Activated CD4-positive, alpha-beta T cell treated with anti-CD3 and anti-CD28 coated beads, Interleukin-2, Interleukin-4, amounts not matched to agents 100 ng/mL and 50 ng/mL, durations not matched to agents 16 hours and 8 hours (primary cell): Measurements from ENCODE around the gene PPP2R2D.

Experiments used
- DNase-seq: peaks from one replicate; pipeline ENCODE4 v3.0.0-alpha.2; 2020; ENCODE audit warnings: low spot score

PPP2R2D gene

DNA sequence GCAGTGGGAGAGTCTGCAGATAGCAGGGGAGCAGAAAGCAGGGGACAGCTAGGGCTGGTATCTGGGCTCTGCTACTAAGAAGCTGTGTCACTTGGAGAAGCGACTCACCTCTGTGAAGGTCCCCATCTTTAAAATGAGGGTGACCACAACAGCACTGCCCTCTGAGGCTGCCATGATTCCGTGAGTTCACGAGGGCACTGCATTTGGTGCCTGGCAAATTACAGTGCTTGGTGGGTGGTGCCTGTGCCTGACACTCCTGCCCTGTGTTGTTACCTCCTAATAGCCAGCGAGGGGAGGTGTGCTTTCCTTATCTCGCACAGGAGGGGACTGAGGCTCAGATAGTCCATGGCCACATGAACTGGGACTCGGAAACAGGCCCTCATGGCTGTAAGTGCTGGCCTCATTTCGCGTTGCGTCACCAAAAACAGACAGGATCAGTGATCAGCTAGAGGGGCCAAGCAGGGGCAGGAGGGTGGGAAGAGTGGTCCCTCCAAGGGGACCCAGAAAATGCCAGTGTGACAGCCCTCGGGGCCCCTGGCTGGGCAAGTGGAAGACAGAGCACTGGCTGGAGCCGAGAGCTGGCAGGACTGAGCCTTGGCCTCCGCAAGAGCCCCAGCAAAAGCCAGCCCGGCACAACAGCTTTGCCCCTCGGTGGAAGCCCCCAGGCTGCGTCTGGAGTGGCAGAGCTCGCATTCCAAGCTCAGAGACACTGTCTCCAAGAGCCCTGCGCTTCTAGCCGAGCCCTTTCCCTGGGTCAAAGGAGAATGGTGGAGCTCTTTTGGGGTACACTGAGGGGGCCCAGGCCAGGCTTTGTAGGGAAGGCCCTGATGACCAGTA, 98.3 kb downstream of the PPP2R2D start:
- DNase-seq = no peak

DNA sequence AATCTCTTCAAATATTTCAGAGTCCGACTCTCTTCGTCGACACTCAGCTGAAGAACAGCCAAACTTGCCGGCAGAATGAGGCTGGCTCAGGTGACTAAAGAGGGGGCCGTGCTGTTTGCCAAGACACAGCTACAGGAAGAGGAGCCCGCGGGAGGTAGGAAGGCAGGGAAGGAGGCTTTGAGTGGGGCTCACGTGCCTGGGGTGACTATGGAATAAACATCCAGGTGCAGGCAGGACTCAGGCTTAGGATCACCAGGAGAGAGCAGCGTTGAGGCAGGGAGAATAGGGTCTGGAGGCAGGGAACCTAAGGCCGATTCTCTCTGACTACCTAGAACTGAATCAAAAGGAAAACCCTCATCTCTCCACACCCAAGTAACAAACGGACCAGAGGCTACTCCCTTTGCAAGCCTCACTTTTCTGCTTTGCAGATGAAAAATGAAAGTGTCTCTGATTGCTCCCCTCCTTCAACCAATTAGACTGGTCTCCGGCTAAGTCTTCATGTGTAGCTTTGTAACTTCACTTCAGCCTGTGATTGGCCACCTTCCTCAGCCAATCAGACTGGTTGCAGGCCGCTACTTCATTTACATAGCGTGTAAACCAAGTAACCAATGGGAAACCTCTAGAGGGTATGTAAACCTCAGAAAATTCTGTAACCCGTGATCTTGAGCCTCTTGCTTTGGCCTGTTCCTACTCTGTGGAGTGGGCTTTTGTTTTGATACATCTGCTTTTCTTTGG, 100.6 kb downstream of the PPP2R2D start:
- no peak for DNase-seq

DNA sequence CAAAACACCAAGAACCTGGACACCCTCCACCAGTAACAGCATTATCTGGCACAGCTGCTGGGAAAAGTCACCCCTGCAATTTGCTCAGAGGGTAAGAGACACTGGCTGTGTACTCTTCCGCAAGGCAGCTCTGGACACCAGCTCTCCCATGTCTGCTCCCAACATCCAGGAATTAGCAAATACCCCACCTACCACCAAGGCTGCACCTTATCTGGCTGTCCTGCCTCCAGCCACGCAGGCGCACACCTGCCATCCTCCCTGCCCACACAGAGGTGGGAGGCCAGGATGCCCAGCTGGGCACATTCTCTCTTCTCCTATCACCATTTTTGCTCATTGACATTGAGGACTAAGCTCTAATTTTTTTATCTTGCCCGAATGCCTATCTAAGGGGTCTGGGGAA, 101.2 kb downstream of the PPP2R2D start:
- no peak for DNase-seq

DNA sequence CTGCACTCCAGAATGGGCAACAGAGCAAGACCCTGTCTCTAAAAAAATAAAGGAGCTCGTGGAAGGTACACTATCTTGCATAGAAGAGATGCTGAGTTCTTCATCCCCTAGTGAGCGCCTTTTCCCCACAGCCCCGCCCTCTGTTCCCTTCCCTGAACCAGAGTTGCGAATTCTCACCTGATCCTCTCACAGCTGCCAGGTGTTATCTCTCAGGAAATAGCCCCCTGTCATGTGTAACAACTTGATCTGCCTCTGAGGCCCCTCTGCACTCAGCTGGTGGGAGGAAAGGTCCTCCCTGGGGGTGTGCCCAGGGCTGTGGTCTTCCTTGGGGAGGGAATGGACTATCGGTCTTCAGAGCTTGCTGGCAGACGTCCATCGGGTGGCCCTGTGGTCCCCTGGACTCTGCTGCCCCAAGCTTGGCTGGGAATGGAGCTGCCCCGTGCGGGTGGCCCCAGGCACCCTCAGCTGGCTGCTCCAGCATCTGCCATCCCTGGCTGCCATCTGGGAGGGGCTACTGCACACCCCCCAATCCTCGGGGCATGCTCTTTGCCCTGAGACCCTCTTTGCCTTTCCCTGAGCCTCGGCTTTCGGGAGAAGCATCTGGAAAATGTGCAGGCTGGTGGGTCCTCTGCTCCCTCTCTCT, 102.6 kb downstream of the PPP2R2D start:
- DNase-seq = no peak

DNA sequence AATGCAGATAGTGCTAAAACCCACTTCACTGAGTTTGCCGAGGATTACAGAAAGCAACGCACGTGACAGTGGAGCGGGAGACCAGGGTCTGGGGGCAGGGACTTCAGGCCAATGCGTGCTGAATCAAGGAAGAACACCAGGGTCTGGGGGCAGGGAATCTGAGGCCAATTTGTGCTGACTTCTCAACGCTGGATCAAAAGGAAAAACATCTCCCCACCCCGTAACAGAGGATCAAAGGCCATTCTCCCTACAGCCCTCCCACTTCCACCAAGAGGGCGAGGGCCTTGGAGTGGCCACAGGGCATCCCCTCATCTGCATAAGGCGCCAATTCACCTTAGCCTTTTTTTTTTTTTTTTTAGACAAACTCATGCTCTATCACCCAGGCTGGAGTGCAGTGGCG, 103.2 kb downstream of the PPP2R2D start:
- DNase-seq = no peak

DNA sequence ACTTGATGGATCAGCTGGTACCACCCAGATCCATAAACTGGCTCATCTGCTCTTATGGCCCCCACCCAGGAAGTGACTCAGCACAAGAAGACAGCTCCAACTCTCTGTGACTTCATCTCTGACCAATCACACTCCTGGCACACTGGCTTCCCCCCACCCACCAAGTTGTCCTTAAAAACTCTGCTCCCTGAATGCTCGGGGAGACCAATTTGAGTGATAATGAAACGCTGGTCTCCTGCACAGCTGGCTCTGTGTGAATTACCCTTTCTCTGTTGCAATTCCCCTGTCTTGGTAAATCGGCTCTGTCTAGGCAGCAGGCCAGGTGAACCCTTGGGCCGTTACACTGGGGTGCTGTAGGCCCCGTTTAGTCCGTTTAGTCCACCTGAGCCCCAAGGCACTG, 104.3 kb downstream of the PPP2R2D start:
- DNase-seq = no peak

DNA sequence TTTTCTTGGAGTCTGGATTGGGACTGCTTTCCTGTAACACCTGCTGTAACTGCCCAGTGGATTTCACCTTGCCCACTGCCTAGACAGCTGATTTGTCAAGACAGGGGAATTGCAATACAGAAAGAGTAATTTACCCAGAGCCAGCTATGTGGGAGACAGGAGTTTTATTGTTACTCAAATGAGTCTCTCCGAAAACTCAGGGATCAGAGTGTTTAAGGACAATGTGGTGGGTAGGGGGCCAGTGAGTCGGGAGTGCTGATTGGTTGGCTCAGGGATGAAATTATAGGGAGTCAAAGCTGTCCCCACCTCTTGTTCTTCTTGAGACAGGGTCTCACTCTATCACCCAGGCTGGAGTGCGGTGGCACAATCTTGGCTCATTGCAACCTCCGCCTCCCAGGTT, 106.2 kb downstream of the PPP2R2D start:
- DNase-seq = no peak

DNA sequence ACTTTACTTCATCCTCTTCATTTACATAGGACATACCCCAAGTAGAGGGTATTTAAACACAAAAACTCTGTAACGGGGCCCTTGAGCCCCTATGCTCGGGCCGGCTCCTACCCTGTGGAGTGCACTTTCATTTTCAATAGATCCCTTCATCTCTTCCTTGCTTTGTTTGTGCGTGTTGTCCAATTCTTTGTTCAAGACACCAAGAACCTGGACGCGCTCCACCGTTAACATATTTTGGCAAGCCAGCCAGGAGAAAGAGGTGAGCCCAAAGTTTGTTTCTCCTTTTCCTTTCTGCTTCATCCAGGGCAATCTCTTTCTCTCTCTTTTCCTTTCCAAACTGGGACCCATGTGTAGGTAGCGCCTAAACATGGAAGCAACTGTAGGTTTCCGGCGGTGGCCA, 106.9 kb downstream of the PPP2R2D start:
- DNase-seq = no peak
